ENCODE results near the gene AZIN2.

AZIN2 gene

GRCh38 chr1:33157131-33157530 lies 76.2 kb downstream of the AZIN2 start:
- DNase-seq: no peak

- no peak for DNase-seq
Observed at GRCh38 chr1:33158366-33158765, 77.4 kb downstream of the AZIN2 start.

- no peak for DNase-seq
Observed at GRCh38 chr1:33159577-33159976, 78.6 kb downstream of the AZIN2 start.

GRCh38 chr1:33161061-33161681 lies 80.2 kb downstream of the AZIN2 start:
- no peak for DNase-seq

- DNase-seq: no peak
Observed at GRCh38 chr1:33162141-33162540, 81.2 kb downstream of the AZIN2 start.

- DNase-seq: no peak
Observed at GRCh38 chr1:33163621-33164519, 82.9 kb downstream of the AZIN2 start.

GRCh38 chr1:33165209-33165608 lies 84.3 kb downstream of the AZIN2 start:
- DNase-seq: no peak

GRCh38 chr1:33165809-33166208 lies 84.9 kb downstream of the AZIN2 start:
- DNase-seq: no peak

- no peak for DNase-seq
Observed at GRCh38 chr1:33167650-33168447, 86.9 kb downstream of the AZIN2 start.

GRCh38 chr1:33168556-33169289 lies 87.8 kb downstream of the AZIN2 start:
- no peak for DNase-seq

- DNase-seq: no peak
Observed at GRCh38 chr1:33169290-33170055, 88.5 kb downstream of the AZIN2 start.

Data from activated naive CD4-positive, alpha-beta T cell treated with Interleukin-2 at 50 U/mL for 16 hours (primary cell).